ENCODE measurements around the gene SAMM50.

Gene SAMM50

GRCh38 chr22:43996981-43997265 lies 41.7 kb downstream of the SAMM50 start:
- DNase-seq (ENCODE audit: extremely low spot score), result no peak
- CTCF ChIA-PET, result no interaction called here
- POLR2A ChIA-PET, result no interaction called here
- no peak for TF ChIP-seq LEF1 (IDR thresholded peaks at IDR 0.05; ENCODE audit: borderline replicate concordance)
- TF ChIP-seq, protein P1, sequence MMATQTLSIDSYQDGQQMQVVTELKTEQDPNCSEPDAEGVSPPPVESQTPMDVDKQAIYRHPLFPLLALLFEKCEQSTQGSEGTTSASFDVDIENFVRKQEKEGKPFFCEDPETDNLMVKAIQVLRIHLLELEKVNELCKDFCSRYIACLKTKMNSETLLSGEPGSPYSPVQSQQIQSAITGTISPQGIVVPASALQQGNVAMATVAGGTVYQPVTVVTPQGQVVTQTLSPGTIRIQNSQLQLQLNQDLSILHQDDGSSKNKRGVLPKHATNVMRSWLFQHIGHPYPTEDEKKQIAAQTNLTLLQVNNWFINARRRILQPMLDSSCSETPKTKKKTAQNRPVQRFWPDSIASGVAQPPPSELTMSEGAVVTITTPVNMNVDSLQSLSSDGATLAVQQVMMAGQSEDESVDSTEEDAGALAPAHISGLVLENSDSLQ (IDR thresholded peaks at IDR 0.05), result no peak
- TF ChIP-seq BHLHE40 (IDR thresholded peaks at IDR 0.05; ENCODE audit: borderline replicate concordance), result no peak
- no peak for TF ChIP-seq ZNF384 (IDR thresholded peaks at IDR 0.05)
- TF ChIP-seq FOXA1 (IDR thresholded peaks at IDR 0.05), result no peak
- no peak for TF ChIP-seq SUZ12 (IDR thresholded peaks at IDR 0.05)
- no peak for TF ChIP-seq ARNT (IDR thresholded peaks at IDR 0.05)
- TF ChIP-seq L3MBTL2 (conservative IDR thresholded peaks at IDR 0.05), result no peak
- no peak for TF ChIP-seq CTBP1 (IDR thresholded peaks at IDR 0.05; ENCODE audit: borderline replicate concordance)
- TF ChIP-seq HDGF (IDR thresholded peaks at IDR 0.05; ENCODE audit: borderline replicate concordance), result no peak
- no peak for TF ChIP-seq TARDBP (IDR thresholded peaks at IDR 0.05)
- no peak for TF ChIP-seq FOXM1 (IDR thresholded peaks at IDR 0.05; ENCODE audit: borderline replicate concordance)
- TF ChIP-seq FOXK2 (IDR thresholded peaks at IDR 0.05), result no peak
- no peak for TF ChIP-seq SP1 (IDR thresholded peaks at IDR 0.05)
- TF ChIP-seq ELF4 (IDR thresholded peaks at IDR 0.05), result no peak
- no peak for TF ChIP-seq NFRKB (IDR thresholded peaks at IDR 0.05)

GRCh38 chr22:43998679-43999264 lies 43.5 kb downstream of the SAMM50 start:
- TF ChIP-seq ZNF384 (IDR thresholded peaks at IDR 0.05), result no peak
- no peak for TF ChIP-seq L3MBTL2 (conservative IDR thresholded peaks at IDR 0.05)
- no peak for TF ChIP-seq SP1 (IDR thresholded peaks at IDR 0.05)
- no peak for TF ChIP-seq BHLHE40 (IDR thresholded peaks at IDR 0.05; ENCODE audit: borderline replicate concordance)
- no peak for TF ChIP-seq CTBP1 (IDR thresholded peaks at IDR 0.05; ENCODE audit: borderline replicate concordance)
- no peak for TF ChIP-seq FOXM1 (IDR thresholded peaks at IDR 0.05; ENCODE audit: borderline replicate concordance)
- TF ChIP-seq NFRKB (IDR thresholded peaks at IDR 0.05), result no peak
- TF ChIP-seq SUZ12 (IDR thresholded peaks at IDR 0.05), result no peak
- no peak for TF ChIP-seq LEF1 (IDR thresholded peaks at IDR 0.05; ENCODE audit: borderline replicate concordance)
- TF ChIP-seq, protein P1 (IDR thresholded peaks at IDR 0.05), result no peak
- TF ChIP-seq ARNT (IDR thresholded peaks at IDR 0.05), result no peak
- no peak for TF ChIP-seq TARDBP (IDR thresholded peaks at IDR 0.05)
- no peak for TF ChIP-seq HDGF (IDR thresholded peaks at IDR 0.05; ENCODE audit: borderline replicate concordance)
- no peak for TF ChIP-seq FOXA1 (IDR thresholded peaks at IDR 0.05)
- no peak for TF ChIP-seq FOXK2 (IDR thresholded peaks at IDR 0.05)
- no peak for TF ChIP-seq ELF4 (IDR thresholded peaks at IDR 0.05)
- DNase-seq (ENCODE audit: extremely low spot score), result no peak
- ChIA-PET CTCF (interaction anchor here (1.2 to 1.3 kb wide), 2 partner anchors 625 to 627 kb away, joined by 4 read pairs; no protein-coding TSS in a partner anchor), POLR2A (no interaction called here)

DNA sequence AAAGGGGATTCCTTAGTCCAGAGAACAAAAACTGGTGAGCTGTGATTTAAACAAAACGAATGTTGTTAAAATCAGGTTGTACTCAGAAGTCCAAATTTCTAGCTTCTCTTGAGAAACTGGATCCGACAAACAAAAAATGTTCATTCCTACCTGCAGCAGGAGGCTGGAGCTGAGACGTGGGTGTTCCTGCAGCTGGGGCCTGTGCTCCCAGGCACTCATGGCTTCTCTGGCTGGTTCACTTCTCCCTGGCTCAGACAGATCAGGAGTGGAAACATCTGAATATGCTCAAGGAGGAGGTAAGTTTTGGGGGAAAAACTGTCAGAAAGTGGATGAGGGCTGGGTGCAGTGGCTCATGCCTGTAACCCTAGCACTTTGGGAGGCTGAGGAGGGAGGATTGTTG lies 44.1 kb downstream of the SAMM50 start:
- ChIA-PET CTCF (interaction anchor here (1.2 kb wide), 1 partner anchor 626 kb away, joined by 4 read pairs; no protein-coding TSS in a partner anchor), POLR2A (no interaction called here)
- TF ChIP-seq SP1 (IDR thresholded peaks at IDR 0.05) (no peak), HDGF (IDR thresholded peaks at IDR 0.05; ENCODE audit: borderline replicate concordance) (no peak), FOXA1 (IDR thresholded peaks at IDR 0.05) (no peak), ELF4 (IDR thresholded peaks at IDR 0.05) (no peak), LEF1 (IDR thresholded peaks at IDR 0.05; ENCODE audit: borderline replicate concordance) (no peak), BHLHE40 (IDR thresholded peaks at IDR 0.05; ENCODE audit: borderline replicate concordance) (no peak), NFRKB (IDR thresholded peaks at IDR 0.05) (no peak), CTBP1 (IDR thresholded peaks at IDR 0.05; ENCODE audit: borderline replicate concordance) (no peak), FOXK2 (IDR thresholded peaks at IDR 0.05) (no peak), TARDBP (IDR thresholded peaks at IDR 0.05) (no peak), ZNF384 (IDR thresholded peaks at IDR 0.05) (no peak), FOXM1 (IDR thresholded peaks at IDR 0.05; ENCODE audit: borderline replicate concordance) (no peak), ARNT (IDR thresholded peaks at IDR 0.05) (no peak), L3MBTL2 (conservative IDR thresholded peaks at IDR 0.05) (no peak), SUZ12 (IDR thresholded peaks at IDR 0.05) (no peak)
- TF ChIP-seq, protein P1 (IDR thresholded peaks at IDR 0.05), result no peak
- DNase-seq (ENCODE audit: extremely low spot score), result no peak

DNA sequence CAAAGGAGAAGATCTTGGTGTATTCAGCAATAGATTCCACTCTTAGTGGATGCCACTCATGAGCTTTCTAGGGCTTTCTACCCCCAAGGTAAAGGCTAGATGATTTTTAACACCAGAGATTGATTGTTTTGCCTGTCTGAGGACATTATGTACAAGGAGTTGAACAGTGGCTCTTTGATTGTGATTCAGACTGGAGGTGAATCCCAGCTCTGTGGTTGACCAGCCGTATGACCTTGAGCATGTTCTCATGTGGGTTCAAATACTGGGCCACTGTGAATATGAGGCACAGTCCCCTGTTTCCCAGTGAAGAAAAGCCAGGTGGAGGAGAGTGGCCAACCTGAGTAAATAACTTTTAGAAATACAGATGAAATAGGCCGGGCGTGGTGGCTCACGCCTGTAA lies 44.9 kb downstream of the SAMM50 start:
- no peak for TF ChIP-seq ZNF384 (IDR thresholded peaks at IDR 0.05)
- no peak for TF ChIP-seq LEF1 (IDR thresholded peaks at IDR 0.05; ENCODE audit: borderline replicate concordance)
- TF ChIP-seq ARNT (IDR thresholded peaks at IDR 0.05), result no peak
- no peak for TF ChIP-seq FOXM1 (IDR thresholded peaks at IDR 0.05; ENCODE audit: borderline replicate concordance)
- no peak for DNase-seq (ENCODE audit: extremely low spot score)
- POLR2A ChIA-PET, result no interaction called here
- CTCF ChIA-PET, result no interaction called here

GRCh38 chr22:44001521-44001920 lies 46.3 kb downstream of the SAMM50 start:
- TF ChIP-seq SP1 (IDR thresholded peaks at IDR 0.05), result no peak
- TF ChIP-seq CTBP1 (IDR thresholded peaks at IDR 0.05; ENCODE audit: borderline replicate concordance), result no peak
- no peak for TF ChIP-seq HDGF (IDR thresholded peaks at IDR 0.05; ENCODE audit: borderline replicate concordance)
- no peak for TF ChIP-seq SUZ12 (IDR thresholded peaks at IDR 0.05)
- TF ChIP-seq L3MBTL2 (conservative IDR thresholded peaks at IDR 0.05), result no peak
- TF ChIP-seq ELF4 (IDR thresholded peaks at IDR 0.05), result no peak
- TF ChIP-seq, protein P1 (IDR thresholded peaks at IDR 0.05), result no peak
- no peak for TF ChIP-seq FOXM1 (IDR thresholded peaks at IDR 0.05; ENCODE audit: borderline replicate concordance)
- no peak for TF ChIP-seq TARDBP (IDR thresholded peaks at IDR 0.05)
- no peak for TF ChIP-seq BHLHE40 (IDR thresholded peaks at IDR 0.05; ENCODE audit: borderline replicate concordance)
- TF ChIP-seq FOXA1 (IDR thresholded peaks at IDR 0.05), result no peak
- TF ChIP-seq NFRKB (IDR thresholded peaks at IDR 0.05), result no peak
- no peak for TF ChIP-seq ZNF384 (IDR thresholded peaks at IDR 0.05)
- no peak for TF ChIP-seq FOXK2 (IDR thresholded peaks at IDR 0.05)
- ChIA-PET POLR2A (no interaction called here), CTCF (interaction anchor here (0.6 to 1.1 kb wide), 3 partner anchors 8 to 139 kb away, joined by 3 read pairs; no protein-coding TSS in a partner anchor)
- no peak for DNase-seq (ENCODE audit: extremely low spot score)
